Upper lobe of left lung (tissue), 6 donors: ENCODE data around the gene ABHD16B. TPM values are rescaled to one million over a fixed set of nuclear protein-coding genes. Genes with fewer than 3 reads are reported as not detected.
"Not testable (repeated sequence)": the region's sequence is repeated elsewhere in the genome, so short reads cannot be mapped to it uniquely, and the experiment has no call there.

Experiments
- ATAC-seq, 2 donors: fragments of 200-7000 bp; cut with Tn5 transposase; one replicate each; pipeline ENCODE4 v1.9.1; 2022; ENCODE audit warnings: mild to moderate bottlenecking in 2 of 2, moderate library complexity in 2 of 2; ENCODE audit not compliant: low FRiP score in 2 of 2
- DNase-seq, 2 donors: peaks; one replicate each; pipeline ENCODE4 v3.0.0-alpha.2; 2019 to 2020
- H3K27ac ChIP-seq, 4 donors: fragments of 200-600 bp; sonication (generic); one replicate each; pipeline ENCODE4 v1.5.1; 2016 to 2019
- H3K27me3 ChIP-seq, 4 donors: fragments of 200-600 bp; sonication (generic); one replicate each; pipeline ENCODE4 v1.5.1; 2017 to 2019
- H3K36me3 ChIP-seq, 4 donors: fragments of 200-600 bp; sonication (generic); one replicate each; pipeline ENCODE4 v1.5.1; 2016 to 2019
- H3K4me1 ChIP-seq, 4 donors: fragments of 200-600 bp; sonication (generic); one replicate each; pipeline ENCODE4 v1.5.1; 2018 to 2019
- H3K4me3 ChIP-seq, 4 donors: fragments of 200-600 bp; sonication (generic); one replicate each; pipeline ENCODE4 v1.5.1; 2017 to 2019; ENCODE audit warnings: mild to moderate bottlenecking in 2 of 4, moderate library complexity in 1 of 4
- H3K9me3 ChIP-seq, 4 donors: fragments of 200-600 bp; sonication (generic); one replicate each; pipeline ENCODE4 v1.5.1; 2018 to 2019
- CTCF ChIP-seq, 6 experiments: fragments of 450-650 bp in 4 of 6; fragments of 200-600 bp in 2 of 6; sonication (generic) in 2 of 6; IDR thresholded peaks; one replicate each; pipeline ENCODE4 v1.5.1; 2016 to 2019; ENCODE audit warnings: antibody characterized with exemption in 6 of 6
- EP300 ChIP-seq, 4 donors: sonication (generic); formaldehyde crosslinking; IDR thresholded peaks; one replicate each; pipeline ENCODE4 v1.5.1; 2017; ENCODE audit warnings: antibody characterized with exemption in 4 of 4, control low read depth in 2 of 4
- POLR2A ChIP-seq, 4 donors: fragments of 450-650 bp; IDR thresholded peaks; one replicate each; pipeline ENCODE4 v1.5.1; 2016 to 2017; ENCODE audit warnings: antibody characterized with exemption in 4 of 4, mild to moderate bottlenecking in 2 of 4
- POLR2AphosphoS5 ChIP-seq, 2 donors: sonication (generic); formaldehyde crosslinking; IDR thresholded peaks; one replicate each; pipeline ENCODE4 v1.5.1; 2017; ENCODE audit warnings: antibody characterized with exemption in 2 of 2
- WGBS, 2 donors: methylation state at CpG; one replicate each; pipeline ENCODE4 v1.1.5; 2017 to 2018; 5-methylcytosine and 5-hydroxymethylcytosine counted together
- total RNA-seq, 6 donors: library from RNA; depleted of rRNA in 4 of 6; stranded (reverse); fragments of >200 nt in 4 of 6; gene quantifications; one replicate each; pipeline versions ENCODE4 v1.1.0 to v1.2.1, GENCODE V29; 2016 to 2021
- donor health status: DM: no; HTN: no; CAD: no; lungs with moderate emphysema.
- donor health status: DM: no; HTN: yes; CAD: no; lungs with severe emphysema.

ABHD16B gene
- total RNA-seq, 6 donors from 2014 or later, result 0.23 TPM; not detected in 5

DNA sequence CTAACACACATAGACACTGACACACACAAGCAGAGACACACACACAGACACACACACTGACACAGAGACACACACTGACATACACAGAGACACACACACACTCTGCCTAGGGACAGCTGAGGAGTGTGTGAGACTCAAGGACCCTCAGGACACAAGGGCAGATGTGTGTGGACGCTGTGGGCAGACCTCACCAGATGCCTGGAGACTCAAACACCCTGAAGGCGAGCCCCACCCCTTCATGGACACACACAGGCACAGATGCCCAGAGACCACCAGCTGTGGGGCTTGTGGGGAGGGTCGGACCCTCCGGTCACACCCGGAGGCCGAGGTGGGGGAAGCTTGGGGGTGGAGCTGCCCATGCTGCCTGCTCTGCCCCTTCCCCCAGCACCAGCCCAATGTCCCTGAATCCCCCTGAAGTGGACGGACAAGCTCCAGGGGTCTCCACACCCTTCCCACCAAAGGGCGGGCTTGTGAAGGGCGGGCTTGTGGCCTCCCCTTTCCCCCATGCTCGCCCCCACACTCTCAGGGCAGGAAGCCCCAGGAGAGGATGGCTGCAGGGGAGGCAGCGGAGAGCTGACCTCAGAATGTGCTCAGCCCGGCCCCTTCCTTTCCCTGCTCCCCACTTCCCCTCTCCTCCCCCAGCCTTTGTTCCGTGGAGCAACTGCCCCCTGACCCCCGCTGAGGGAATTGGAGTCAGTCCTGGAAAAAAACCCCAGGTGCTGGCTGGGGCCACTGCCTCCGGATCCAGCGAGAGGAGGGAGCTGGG lies 13.9 kb upstream of the ABHD16B start:
- Histone ChIP-seq H3K4me3 (peak overlapping the region in 1 of 4 donors; percentile 3), H3K36me3 (no peaks in the 10 kb centered on the region), H3K27ac (peak overlapping the region; percentile 58 to 84 (median 81)), H3K4me1 (peaks cover 37 to 51% (median 41%) of the 10 kb centered on the region in 4 donors), H3K9me3 (no peaks in the 10 kb centered on the region), H3K27me3 (peaks cover 0 to 19% (median 0%) of the 10 kb centered on the region in 4 donors)
- 32 to 38% methylated on average over 8 to 16 of the region's 16 CpGs for WGBS, 2 donors
- peak; percentile 12 to 18 for ATAC-seq
- TF ChIP-seq POLR2A (IDR thresholded peaks at IDR 0.05), result no peak
- TF ChIP-seq POLR2AphosphoS5 (IDR thresholded peaks at IDR 0.05), result no peak
- TF ChIP-seq CTCF (IDR thresholded peaks at IDR 0.05), result no peak
- no peak for TF ChIP-seq EP300 (IDR thresholded peaks at IDR 0.05)
- peak in 1 of 2 donors; percentile 46 for DNase-seq

GRCh38 chr20:63848003-63848911 lies 13.0 kb upstream of the ABHD16B start:
- peaks cover 0 to 19% (median 0%) of the 10 kb centered on the region in 4 donors for H3K27me3 ChIP-seq
- H3K4me3 ChIP-seq, result no peak overlapping the region
- no peaks in the 10 kb centered on the region for H3K36me3 ChIP-seq
- WGBS, 2 donors, result 94 to 96% methylated on average over 9 to 10 of the region's 28 CpGs
- H3K27ac ChIP-seq, result peak overlapping the region; percentile 58 to 84 (median 81)
- no peak for TF ChIP-seq POLR2A (IDR thresholded peaks at IDR 0.05)
- peak in 1 of 2 donors; percentile 27 for TF ChIP-seq POLR2AphosphoS5 (IDR thresholded peaks at IDR 0.05)
- peaks cover 37 to 51% (median 41%) of the 10 kb centered on the region in 4 donors for H3K4me1 ChIP-seq
- ATAC-seq (peak in 1 of 2 donors; percentile 12), DNase-seq (peak in 1 of 2 donors; percentile 75)
- H3K9me3 ChIP-seq, result no peaks in the 10 kb centered on the region

- Histone ChIP-seq H3K27ac (no peak overlapping the region), H3K36me3 (no peaks in the 10 kb centered on the region), H3K27me3 (peaks cover 0 to 23% (median 0%) of the 10 kb centered on the region in 4 donors), H3K4me1 (peaks cover 50 to 51% (median 51%) of the 10 kb centered on the region in 4 donors), H3K9me3 (no peaks in the 10 kb centered on the region), H3K4me3 (no peak overlapping the region)
- no peak for TF ChIP-seq POLR2A (IDR thresholded peaks at IDR 0.05)
- TF ChIP-seq CTCF (IDR thresholded peaks at IDR 0.05), result no peak
- no peak for ATAC-seq
- DNase-seq, result peak in 1 of 2 donors; percentile 51
- WGBS, 2 donors, result 72 to 76% methylated on average over 25 to 27 of the region's 27 CpGs
Measured at GRCh38 chr20:63850689-63851547, 10.4 kb upstream of the ABHD16B start.

GRCh38 chr20:63851548-63851943 lies 9.8 kb upstream of the ABHD16B start:
- not testable (repeated sequence) for H3K9me3 ChIP-seq, H3K4me3 ChIP-seq, H3K27ac ChIP-seq, ATAC-seq, H3K36me3 ChIP-seq
- peak in 1 of 2 donors; percentile 43 for DNase-seq
- Histone ChIP-seq H3K27me3 (peaks cover 0 to 18% (median 0%) of the 10 kb centered on the region in 4 donors), H3K4me1 (peaks cover 46 to 50% (median 48%) of the 10 kb centered on the region in 4 donors)
- 84 to 90% methylated on average over 14 of the region's 14 CpGs for WGBS, 2 donors

- Histone ChIP-seq H3K27ac (peak overlapping the region; percentile 82 to 91 (median 87)), H3K4me1 (peaks cover 40 to 50% (median 47%) of the 10 kb centered on the region in 4 donors)
- not testable (repeated sequence) for H3K27me3 ChIP-seq, H3K36me3 ChIP-seq, H3K9me3 ChIP-seq, H3K4me3 ChIP-seq, ATAC-seq
- 59 to 97% methylated on average over 2 to 4 of the region's 4 CpGs for WGBS, 2 donors
- DNase-seq, result peak in 1 of 2 donors; percentile 75
Measured at GRCh38 chr20:63853733-63854068, 7.6 kb upstream of the ABHD16B start.
